HG02970 (cell line): ENCODE data around the gene ROBO3.

Experiments used
- ATAC-seq: cut with Tn5 transposase; IDR thresholded peaks from one replicate; pipeline ENCODE4 v1.9.1; 2021; ENCODE audit warnings: mild to moderate bottlenecking, moderate library complexity, moderate number of reproducible peaks; ENCODE audit not compliant: unreplicated experiment, low FRiP score

Gene ROBO3

GRCh38 chr11:124865181-124865901 lies at the start of gene ROBO3:
ROBO3 (plus strand) TSS chr11:124865432; CDS start chr11:124865578, 146 bp downstream.
- no peak for ATAC-seq

GRCh38 chr11:124817036-124817435 lies 48.2 kb upstream of the ROBO3 start:
- ATAC-seq: no peak

DNA sequence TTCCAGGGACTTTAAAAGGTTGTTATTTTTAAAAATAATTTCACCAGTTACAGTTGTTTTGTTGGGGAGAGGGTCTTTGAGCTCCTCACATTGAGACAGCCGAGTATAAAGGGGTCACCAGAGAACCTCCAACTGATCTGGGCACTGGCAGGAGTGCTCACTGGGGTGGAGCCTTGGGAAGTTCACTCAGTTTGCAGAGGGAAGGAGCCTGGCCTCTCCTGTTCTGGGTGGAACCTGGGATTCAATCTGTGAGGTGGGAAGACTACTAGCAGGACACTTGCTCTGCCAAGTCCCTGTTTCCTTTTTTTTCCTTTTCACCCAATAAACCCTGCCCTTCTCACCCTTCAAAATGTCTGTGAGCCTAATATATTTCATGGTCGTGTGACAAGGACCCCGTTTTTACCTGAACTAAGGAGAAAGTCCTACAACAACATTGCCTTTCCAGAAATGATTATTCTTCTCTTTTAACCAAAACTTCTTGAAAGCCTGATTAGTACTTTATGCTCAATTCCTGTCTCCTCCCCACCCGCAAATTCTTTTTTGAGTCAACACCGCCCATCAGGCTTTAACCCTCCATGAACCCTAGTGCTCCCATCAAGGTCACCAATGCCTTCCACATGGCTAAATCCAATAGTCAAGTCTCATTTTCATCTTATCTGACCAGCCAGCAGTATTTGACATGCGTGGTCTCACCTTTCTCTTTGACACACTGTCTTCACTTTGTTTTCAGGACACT lies 43.1 kb upstream of the ROBO3 start:
- no peak for ATAC-seq

DNA sequence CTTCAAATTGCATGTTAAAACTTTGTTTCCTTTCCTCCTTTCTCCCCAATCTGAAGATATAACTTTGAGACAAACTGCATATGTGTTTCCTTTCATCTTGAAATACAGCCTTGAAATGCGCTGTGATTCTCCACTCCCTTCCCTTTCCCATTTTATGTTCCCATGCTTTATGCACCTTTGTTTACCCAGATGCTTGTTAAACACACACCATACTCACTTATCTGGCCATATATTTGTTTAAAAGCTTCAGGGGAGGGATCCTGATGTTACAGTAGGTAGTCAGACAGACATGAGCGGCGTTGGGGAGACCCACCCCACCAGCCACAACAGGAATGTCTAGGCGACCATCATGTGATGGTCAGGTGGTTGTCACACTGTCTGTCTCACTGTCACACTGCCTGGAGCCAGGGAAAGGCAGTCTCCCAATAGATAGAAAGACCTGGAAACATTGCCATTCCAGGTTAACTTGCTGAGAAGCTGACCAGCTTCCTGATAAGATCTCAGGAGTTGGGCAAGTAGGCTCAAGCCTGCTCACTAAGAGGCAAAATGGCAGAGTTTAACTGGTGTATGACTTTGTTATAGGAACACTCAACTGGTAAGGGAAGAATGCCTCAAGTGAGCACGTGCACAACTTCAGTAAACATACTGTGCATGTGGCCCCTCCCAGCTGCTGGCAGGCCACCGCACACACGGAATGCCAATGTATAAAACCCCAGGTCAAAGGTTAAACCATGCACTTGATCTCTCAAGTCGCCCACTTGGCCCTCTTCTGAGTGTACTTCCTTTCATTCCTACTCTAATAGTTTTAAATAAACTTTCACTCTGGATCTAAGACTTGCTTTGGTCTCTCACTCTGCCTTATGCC lies 41.5 kb upstream of the ROBO3 start:
- ATAC-seq: no peak

DNA sequence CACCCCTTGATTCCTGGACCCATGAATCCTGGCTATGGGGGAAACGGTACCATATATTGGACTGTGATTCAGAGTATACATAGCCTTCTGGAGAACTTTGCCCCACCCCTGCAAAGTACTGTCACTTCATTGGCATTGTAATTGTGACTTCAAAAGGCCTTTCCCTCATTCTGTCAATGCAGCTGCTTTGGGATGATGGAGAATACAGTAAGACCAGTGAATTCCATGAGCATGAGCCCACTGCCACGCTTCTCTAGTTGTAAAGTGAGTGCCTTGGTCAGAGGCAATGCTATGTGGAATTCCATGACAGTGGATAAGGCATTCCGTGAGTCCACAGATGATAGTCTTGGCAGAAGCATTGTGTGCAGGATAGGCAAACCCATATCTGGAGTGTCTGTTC lies 39.4 kb upstream of the ROBO3 start:
- ATAC-seq: no peak

- ATAC-seq: no peak
These were observed 35.2 kb upstream of the ROBO3 start for GRCh38 chr11:124829986-124830385.

- no peak for ATAC-seq
These were observed 34.5 kb upstream of the ROBO3 start for GRCh38 chr11:124830749-124831148.

- ATAC-seq: no peak
These were observed 33.3 kb upstream of the ROBO3 start for GRCh38 chr11:124831897-124832296.

DNA sequence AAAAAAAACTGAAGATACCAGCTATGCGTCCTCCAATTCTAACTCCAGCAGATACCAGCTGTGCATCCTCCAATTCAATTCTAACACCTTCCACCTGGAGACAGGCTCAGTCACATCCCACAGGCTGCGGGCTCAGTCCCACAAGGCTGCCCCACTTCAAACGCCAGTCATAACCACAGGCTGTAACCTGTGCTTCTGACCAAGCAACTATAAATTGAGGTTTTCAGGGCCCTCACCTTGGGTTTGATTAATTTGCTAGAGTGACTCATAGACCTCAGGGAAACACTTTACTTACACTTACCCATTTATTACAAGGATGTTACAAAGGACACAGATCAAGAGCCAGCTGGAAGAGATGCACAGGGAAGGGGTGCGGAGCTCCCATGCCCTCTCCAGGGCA lies 32.7 kb upstream of the ROBO3 start:
- no peak for ATAC-seq

GRCh38 chr11:124834526-124835180 lies 30.6 kb upstream of the ROBO3 start:
- no peak for ATAC-seq

DNA sequence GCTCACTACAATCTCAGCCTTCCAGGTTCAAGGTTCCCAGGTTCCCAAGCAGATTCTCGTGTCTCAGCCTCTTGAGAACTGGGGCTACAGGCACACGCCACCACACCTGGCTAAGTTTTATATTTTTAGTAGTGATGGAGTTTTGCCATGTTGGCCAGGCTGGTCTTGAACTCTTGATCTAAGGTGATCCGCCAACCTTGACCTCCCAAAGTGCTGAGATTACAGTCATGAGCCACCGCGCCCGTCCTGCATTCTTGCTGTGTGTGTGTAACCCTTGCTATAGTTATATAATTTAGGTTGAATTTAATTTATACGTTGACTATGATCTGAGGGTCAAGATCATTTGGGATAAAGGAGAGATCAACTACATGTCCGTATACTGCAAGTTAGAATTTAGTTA lies 29.3 kb upstream of the ROBO3 start:
- no peak for ATAC-seq

DNA sequence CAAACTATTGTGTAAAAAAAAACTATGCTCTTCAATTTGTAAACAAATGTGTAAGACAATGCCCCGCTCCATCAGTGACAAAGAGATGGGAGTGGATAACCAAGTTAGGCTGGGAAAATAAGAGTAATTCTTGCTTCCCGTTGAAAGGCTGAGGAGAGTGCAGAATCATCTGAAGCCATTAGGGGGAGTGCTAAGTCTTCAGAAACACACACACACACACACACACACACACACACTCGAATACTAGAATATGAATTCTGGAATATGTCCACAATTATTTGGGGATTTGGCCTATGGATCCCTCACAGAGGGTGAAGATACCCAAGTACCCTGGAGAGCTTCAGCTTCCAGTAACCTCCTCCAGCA lies 27.8 kb upstream of the ROBO3 start:
- ATAC-seq: no peak

DNA sequence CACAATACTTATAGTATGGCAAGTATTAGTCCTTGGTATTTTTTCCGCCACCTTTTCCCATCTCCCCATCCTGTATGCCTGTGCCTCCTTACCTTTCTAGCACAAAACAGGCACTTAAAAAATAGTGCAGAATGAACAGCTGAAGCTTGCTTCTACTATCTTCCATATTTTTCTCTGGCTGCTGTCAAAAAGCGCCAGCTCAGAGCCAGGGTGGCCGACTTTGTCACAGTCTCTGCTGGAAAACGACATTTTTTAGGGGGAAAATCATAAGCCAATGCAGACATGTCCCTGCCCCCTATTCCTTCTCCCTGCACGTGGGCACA lies 26.5 kb upstream of the ROBO3 start:
- no peak for ATAC-seq

- ATAC-seq: no peak
These were observed 25.9 kb upstream of the ROBO3 start for GRCh38 chr11:124839128-124839971.

- ATAC-seq: no peak
These were observed 25.1 kb upstream of the ROBO3 start for GRCh38 chr11:124839972-124840621.

DNA sequence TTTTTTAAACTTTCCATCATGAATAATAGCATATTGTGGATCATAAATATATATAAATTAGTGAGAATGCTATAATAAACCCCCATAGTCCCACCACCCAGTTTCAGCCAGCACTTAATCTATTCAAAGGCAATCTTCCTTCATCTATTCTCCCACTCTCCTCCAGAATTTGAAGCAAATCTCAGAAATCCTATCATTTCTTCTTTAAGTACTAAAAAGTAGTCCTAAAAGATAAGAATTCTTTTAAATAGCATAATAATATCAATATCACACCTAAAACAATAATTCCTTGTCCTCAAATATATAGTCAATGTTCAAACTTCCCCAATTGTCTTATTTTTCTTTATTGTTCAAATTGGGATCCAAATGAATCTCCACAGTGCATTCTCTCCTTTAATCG lies 24.6 kb upstream of the ROBO3 start:
- ATAC-seq: no peak

GRCh38 chr11:124841201-124841600 lies 24.0 kb upstream of the ROBO3 start:
- no peak for ATAC-seq

DNA sequence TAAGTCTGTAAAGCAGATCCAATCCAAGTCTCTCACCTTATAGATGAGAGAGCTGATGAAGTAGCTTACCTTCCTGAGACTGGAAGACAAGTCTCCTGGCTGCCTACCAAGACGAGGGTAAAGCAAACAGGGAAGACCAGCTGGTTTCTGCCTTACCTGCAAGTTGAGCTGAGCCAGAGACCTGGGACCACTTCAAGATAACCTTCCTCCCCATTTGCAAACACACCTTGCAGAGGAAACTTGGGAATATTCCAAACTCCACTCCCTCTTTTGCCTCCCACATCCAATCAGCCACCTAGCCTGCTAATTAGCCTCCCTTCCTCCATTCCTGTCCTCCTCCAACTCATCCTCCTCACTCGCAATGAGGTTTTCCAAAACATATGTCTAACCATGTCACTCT lies 23.4 kb upstream of the ROBO3 start:
- ATAC-seq: no peak

DNA sequence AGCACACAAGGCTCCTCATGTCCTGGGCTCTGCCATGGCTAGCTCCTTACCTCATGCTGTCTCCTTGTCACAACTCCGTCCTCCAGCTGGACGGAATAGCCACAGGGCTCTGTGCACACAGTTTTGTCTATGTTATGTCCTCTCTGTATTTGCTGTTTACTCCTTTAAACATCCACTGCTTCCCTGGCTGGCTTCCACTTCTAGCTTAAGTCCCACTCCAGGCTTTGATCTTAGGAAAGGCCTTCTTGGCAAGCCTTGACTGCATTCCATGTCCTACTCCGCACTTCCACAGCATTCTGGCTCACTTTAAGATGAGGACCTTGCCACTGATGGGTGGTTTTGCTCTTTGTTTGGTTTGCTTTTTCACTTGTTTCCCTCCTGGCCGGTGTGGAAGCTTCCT lies 22.9 kb upstream of the ROBO3 start:
- no peak for ATAC-seq

GRCh38 chr11:124843616-124843910 lies 21.7 kb upstream of the ROBO3 start:
- ATAC-seq: no peak
